Epithelial cell of esophagus (primary cell): ENCODE results near the gene TIE1.

ENCODE experiments used
- DNase-seq: peaks from one replicate; pipeline ENCODE4 v3.0.0; 2010; ENCODE audit warnings: low read depth
- H3K4me3 ChIP-seq: 2 replicates; pipeline ENCODE4 v1.5.1; 2011; ENCODE audit warnings: mild to moderate bottlenecking, low read length, control low read depth
- TF ChIP-seq, protein P1 (sequence below): IDR thresholded peaks from 2 replicates; pipeline ENCODE4 v1.5.1; 2011; ENCODE audit warnings: low read depth, mild to moderate bottlenecking, low read length, control low read depth, inconsistent platforms; ENCODE audit not compliant: insufficient read depth; ENCODE audit errors: missing control alignments

Gene TIE1

DNA sequence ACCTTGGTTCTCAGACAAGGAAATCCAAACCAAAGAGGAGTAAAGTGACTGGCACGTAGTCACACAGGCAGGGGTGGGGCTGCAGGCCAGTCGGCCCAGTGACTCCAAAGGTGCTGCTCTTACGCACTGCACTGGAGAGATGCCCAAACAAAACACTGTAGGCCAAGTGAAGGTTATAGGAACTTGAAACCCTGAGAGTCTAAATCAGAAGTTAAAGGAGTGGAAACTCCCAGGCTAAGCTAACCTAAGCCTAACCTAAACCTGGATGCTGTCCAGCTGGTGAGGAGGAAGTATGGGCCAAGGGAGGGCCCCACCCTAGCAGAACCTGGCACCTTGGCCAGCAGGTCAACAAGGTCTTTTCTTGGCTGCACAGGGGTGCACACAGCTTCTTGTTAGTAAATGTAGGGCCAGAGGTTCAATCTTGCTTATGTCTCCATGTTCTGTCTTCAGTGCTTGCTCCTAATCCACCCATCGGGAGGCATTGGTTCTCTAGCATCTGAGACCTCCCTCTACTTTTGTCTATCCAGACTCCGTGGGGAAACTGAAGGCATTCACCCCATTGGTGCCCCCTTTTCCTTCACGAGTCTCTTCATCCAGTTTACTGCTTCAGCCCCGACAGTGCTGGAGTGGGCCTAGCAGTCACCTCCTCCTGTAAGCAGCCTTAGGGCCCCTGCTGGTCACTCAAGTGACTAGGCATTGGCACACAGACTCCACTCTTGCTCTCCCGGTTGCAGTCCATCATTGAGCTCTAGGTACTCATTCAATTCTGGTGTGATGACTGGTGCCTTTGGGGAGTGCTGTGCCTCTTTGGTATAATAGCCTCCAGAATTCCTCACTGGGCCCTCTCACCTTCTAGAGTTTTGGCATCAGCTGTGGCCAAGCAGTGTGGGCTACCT lies 43.9 kb upstream of the TIE1 start:
- no peak for DNase-seq
- H3K4me3 ChIP-seq = no peak overlapping the region
- TF ChIP-seq, protein P1, sequence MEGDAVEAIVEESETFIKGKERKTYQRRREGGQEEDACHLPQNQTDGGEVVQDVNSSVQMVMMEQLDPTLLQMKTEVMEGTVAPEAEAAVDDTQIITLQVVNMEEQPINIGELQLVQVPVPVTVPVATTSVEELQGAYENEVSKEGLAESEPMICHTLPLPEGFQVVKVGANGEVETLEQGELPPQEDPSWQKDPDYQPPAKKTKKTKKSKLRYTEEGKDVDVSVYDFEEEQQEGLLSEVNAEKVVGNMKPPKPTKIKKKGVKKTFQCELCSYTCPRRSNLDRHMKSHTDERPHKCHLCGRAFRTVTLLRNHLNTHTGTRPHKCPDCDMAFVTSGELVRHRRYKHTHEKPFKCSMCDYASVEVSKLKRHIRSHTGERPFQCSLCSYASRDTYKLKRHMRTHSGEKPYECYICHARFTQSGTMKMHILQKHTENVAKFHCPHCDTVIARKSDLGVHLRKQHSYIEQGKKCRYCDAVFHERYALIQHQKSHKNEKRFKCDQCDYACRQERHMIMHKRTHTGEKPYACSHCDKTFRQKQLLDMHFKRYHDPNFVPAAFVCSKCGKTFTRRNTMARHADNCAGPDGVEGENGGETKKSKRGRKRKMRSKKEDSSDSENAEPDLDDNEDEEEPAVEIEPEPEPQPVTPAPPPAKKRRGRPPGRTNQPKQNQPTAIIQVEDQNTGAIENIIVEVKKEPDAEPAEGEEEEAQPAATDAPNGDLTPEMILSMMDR = no peak

DNA sequence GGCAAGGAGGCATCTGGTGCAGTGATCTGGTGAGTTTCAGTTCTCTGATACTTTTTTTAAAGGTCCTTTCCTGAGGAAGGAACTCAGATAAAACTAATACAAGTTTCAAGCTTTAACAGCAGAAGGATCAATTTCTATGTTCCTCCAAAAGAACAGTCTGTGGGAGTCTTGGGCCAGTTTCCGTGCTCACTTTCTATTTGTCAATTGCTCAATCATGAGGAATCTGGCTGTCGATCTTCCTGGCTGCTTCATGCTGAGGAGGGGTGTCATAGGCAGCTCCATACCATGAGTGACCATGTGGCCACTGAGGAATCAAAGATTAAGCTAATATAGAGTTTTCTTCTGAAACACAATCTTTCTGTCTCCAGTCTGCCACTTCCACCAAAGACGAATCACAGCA lies 42.4 kb upstream of the TIE1 start:
- DNase-seq = no peak
- H3K4me3 ChIP-seq = no peak overlapping the region
- TF ChIP-seq, protein P1 = no peak

DNA sequence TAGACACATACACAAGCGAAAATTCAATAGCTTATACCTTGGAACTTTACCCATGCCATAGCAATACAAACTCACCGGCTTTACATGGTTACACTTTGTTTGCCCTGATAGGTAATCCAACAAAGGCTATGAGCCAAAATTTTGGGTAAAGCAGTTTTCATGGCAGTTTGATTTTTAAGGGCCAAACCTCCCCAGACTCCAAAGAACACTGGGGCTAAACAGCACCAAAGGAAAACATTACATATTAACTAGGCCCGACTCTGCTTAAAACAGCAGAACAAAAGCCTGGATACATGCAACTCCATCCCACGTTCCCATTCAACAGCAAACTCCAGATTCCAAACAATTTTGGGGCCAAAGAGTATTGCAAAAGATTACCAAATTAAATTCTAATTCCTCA lies 35.4 kb upstream of the TIE1 start:
- TF ChIP-seq, protein P1 = no peak
- DNase-seq = no peak

DNA sequence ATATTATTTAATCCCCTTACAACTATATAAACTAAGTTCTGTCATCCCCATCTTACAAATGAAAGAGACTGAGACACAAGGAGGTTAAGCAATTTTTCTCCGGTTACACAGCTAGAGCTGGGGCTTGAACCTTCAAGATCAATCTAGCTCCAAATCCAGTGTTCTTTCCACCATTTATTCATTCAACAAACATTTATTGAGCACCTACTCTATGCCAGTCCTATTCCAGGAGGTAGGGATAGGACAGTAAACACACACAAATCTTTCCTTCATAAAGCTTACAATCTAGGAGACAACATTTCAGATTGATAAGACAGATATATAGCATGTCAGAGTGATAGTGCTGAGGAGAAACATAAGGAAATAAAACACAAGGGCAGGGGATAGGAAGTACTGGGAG lies 33.9 kb upstream of the TIE1 start:
- no peak overlapping the region for H3K4me3 ChIP-seq
- TF ChIP-seq, protein P1 = no peak
- DNase-seq = no peak

More for the DNA sequence above, 35.4 kb upstream of the TIE1 start:
- H3K4me3 ChIP-seq = no peak overlapping the region

DNA sequence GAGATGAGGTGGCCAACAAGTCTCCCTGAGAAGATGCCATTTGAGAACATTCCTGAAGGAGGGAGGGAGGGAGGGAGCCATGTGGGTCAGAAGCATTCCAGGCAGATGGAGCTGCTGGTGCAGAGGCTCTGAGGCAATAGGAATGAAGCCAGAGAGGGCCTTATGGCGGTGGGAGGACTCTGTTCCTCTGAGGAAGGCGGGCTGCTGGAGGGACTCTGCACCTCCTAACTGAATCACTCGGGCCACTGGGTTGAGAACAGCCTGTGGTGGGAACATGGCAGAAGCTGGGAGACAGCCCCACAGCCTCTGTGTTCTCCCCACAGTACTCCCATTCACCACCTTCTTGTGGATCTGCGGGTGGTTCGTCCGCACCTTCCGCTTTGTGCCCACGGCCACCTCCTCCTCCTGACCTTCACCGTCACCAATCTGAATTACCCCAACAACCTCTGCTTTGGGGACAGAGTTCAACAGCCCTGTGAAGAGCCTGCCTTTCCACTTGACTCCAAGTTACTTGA lies 33.4 kb upstream of the TIE1 start:
- TF ChIP-seq, protein P1 = no peak
- H3K4me3 ChIP-seq = no peak overlapping the region
- DNase-seq = no peak

DNA sequence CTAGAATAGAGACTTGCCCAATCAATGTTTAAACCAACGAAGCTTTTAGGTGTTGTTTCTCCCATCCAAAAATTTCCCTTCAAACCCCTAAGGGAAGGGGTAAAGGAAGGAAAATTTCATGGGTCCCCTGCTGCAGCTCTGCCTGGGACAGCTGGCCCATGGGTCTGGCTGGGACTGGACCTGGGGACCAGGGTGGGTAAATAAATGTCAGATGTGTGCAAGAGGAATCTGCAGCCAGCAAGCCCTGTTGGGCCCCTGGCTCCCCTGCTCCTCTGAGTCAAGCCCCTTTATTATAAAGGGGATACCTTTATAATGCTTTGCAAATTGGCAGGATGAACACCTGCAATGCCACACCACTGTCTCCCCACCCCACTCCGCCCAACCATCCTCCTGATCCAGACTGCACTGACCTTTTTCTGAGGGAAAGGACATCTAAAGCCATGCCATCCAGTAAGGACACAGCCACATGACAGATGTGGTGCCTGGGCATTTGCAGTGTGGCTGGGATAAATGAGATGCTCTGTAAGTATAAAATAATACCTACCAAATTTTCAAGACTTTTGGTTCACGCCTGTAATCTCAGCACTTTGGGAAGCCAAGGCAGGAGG lies 32.9 kb upstream of the TIE1 start:
- TF ChIP-seq, protein P1 = no peak
- DNase-seq = no peak
- H3K4me3 ChIP-seq = no peak overlapping the region
